ENCODE data around the gene CST8. TPM values are rescaled to one million over a fixed set of nuclear protein-coding genes. Genes with fewer than 3 reads are reported as not detected.

Gene CST8
- total RNA-seq: not detected

DNA sequence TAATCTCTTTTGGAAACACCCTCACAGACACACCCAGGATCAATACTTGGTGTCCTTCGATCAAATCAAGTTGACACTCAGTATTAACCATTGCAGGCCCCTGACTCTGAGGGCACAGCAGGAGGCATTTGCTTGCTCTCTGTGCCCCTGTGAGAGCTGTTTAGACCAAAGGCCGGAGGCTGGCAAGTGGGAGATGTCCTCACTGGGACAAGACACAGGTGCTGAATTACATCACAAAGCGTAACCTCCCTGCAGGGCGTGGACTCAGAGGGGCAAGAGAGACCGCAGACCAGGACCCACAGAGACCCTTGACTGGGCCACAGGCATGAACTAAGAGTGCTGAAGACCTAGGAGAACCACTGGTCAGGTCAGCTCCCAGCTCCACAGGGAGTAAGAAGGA, at the start of gene CST8:
CST8 (plus strand) TSS at position 301 of the 400 bp plus-strand sequence. CDS start 551 bp downstream, outside the sequence.
- DNase-seq (no peak), ATAC-seq (replicated peaks in 1 of 2) (peak in 1 of 2 donors; percentile 46)
- Mint-ChIP-seq H3K36me3 (ENCODE audit: insufficient read depth in 2 of 2) (peaks cover 0 to 4% of the 10 kb centered on the region in 2 donors), H3K9me3 (no peaks in the 10 kb centered on the region), H3K4me3 (no peak within 1 kb of the TSS), H3K27ac (no peak within 1 kb of the TSS), H3K4me1 (ENCODE audit: low read depth) (peaks cover 18% of the 10 kb centered on the region), H3K27me3 (ENCODE audit: low read depth) (peaks cover 22% of the 10 kb centered on the region)

GRCh38 chr20:23441850-23442313, 49.0 kb upstream of the CST8 start:
- Mint-ChIP-seq H3K4me3 (no peak overlapping the region), H3K9me3 (no peaks in the 10 kb centered on the region), H3K27me3 (ENCODE audit: low read depth) (no peaks in the 10 kb centered on the region), H3K36me3 (ENCODE audit: insufficient read depth in 2 of 2) (no peaks in the 10 kb centered on the region), H3K27ac (no peak overlapping the region), H3K4me1 (ENCODE audit: low read depth) (no peaks in the 10 kb centered on the region)
- DNase-seq (peak; percentile 65 to 67), ATAC-seq (replicated peaks in 1 of 2) (peak; percentile 70 to 81)

DNA sequence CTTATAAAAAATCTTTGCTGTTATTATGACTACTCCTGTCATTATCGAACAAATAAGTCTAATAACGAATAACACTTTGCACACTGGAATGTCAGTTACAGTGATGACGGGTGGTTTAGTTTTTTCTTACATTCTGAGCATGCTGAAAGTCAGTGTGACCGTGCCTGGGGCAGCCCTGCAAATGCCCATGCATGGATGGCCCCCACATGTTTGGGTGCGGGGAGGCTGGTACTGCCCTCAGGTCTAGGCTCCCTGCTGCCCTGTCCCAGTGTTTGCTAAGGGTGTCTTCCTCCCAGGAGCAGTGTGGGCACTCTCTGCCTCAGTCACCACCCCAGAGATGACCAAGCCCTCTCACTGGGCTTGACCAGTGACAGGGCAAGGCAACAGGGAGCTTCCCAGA, 48.5 kb upstream of the CST8 start:
- Mint-ChIP-seq H3K27me3 (ENCODE audit: low read depth) (no peaks in the 10 kb centered on the region), H3K27ac (no peak overlapping the region)
- ATAC-seq (replicated peaks in 1 of 2): no peak

GRCh38 chr20:23444859-23445258, 46.1 kb upstream of the CST8 start:
- Mint-ChIP-seq H3K9me3 (no peaks in the 10 kb centered on the region), H3K27ac (no peak overlapping the region), H3K27me3 (ENCODE audit: low read depth) (no peaks in the 10 kb centered on the region), H3K4me1 (ENCODE audit: low read depth) (peaks cover 7% of the 10 kb centered on the region), H3K4me3 (no peak overlapping the region), H3K36me3 (ENCODE audit: insufficient read depth in 2 of 2) (no peaks in the 10 kb centered on the region)
- ATAC-seq (replicated peaks in 1 of 2): no peak
- no peak for DNase-seq

More for the DNA sequence above, 48.5 kb upstream of the CST8 start:
- Mint-ChIP-seq H3K4me3 (no peak overlapping the region), H3K36me3 (ENCODE audit: insufficient read depth in 2 of 2) (no peaks in the 10 kb centered on the region), H3K4me1 (ENCODE audit: low read depth) (no peaks in the 10 kb centered on the region), H3K9me3 (no peaks in the 10 kb centered on the region)
- DNase-seq: no peak

DNA sequence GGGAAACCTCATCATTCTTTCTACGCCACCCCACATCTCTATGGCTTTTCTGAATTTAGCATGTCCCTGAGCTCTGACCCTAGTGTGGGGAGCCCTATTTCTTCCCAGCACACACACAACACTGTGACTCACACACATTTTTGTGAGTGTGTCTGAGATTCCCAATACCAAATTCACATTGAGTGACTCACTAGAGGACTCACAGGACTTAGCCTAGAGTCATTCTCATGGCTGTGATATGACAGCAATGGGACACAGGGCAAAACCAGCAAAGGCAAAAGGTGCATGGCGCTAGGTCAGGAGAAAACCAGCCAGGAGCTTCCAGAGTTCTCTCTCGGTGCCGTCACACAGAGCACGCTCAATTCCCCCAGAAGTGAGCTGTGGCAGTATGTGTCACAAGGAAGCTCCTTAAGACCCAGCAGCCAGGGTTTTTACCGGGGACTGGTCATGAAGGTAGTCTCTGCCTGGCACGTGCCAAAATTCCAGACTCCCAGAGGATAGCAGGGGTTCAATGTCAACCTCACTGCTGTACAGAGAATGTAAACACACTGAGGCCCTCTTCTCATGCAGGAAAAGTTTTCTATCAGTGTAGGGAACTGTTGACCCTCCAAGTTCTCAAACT, 45.2 kb upstream of the CST8 start:
- no peaks in the 10 kb centered on the region for H3K9me3 Mint-ChIP-seq
- H3K4me1 Mint-ChIP-seq (ENCODE audit: low read depth): peaks cover 8% of the 10 kb centered on the region
- no peaks in the 10 kb centered on the region for H3K36me3 Mint-ChIP-seq (ENCODE audit: insufficient read depth in 2 of 2)
- H3K27ac Mint-ChIP-seq: no peak overlapping the region
- no peak for DNase-seq
- ATAC-seq (replicated peaks in 1 of 2): no peak
- peaks cover 2% of the 10 kb centered on the region for H3K27me3 Mint-ChIP-seq (ENCODE audit: low read depth)
- H3K4me3 Mint-ChIP-seq: no peak overlapping the region

GRCh38 chr20:23446505-23446904, 44.4 kb upstream of the CST8 start:
- ATAC-seq (replicated peaks in 1 of 2) (peak in 1 of 2 donors; percentile 49), DNase-seq (peak; percentile 32 to 50)
- Mint-ChIP-seq H3K4me1 (ENCODE audit: low read depth) (peaks cover 13% of the 10 kb centered on the region), H3K27me3 (ENCODE audit: low read depth) (peaks cover 8% of the 10 kb centered on the region), H3K36me3 (ENCODE audit: insufficient read depth in 2 of 2) (no peaks in the 10 kb centered on the region), H3K9me3 (no peaks in the 10 kb centered on the region), H3K4me3 (no peak overlapping the region), H3K27ac (no peak overlapping the region)

GRCh38 chr20:23448167-23448566, 42.8 kb upstream of the CST8 start:
- Mint-ChIP-seq H3K27me3 (ENCODE audit: low read depth) (peaks cover 8% of the 10 kb centered on the region), H3K36me3 (ENCODE audit: insufficient read depth in 2 of 2) (no peaks in the 10 kb centered on the region), H3K4me3 (no peak overlapping the region), H3K9me3 (no peaks in the 10 kb centered on the region), H3K27ac (no peak overlapping the region), H3K4me1 (ENCODE audit: low read depth) (peaks cover 13% of the 10 kb centered on the region)
- no peak for DNase-seq
- ATAC-seq (replicated peaks in 1 of 2): no peak

GRCh38 chr20:23449421-23449820, 41.5 kb upstream of the CST8 start:
- peaks cover 8% of the 10 kb centered on the region for H3K27me3 Mint-ChIP-seq (ENCODE audit: low read depth)
- no peak overlapping the region for H3K4me3 Mint-ChIP-seq
- DNase-seq: peak; percentile 8
- no peak overlapping the region for H3K27ac Mint-ChIP-seq
- no peaks in the 10 kb centered on the region for H3K36me3 Mint-ChIP-seq (ENCODE audit: insufficient read depth in 2 of 2)
- H3K9me3 Mint-ChIP-seq: no peaks in the 10 kb centered on the region
- peak; percentile 39 to 45 for ATAC-seq (replicated peaks in 1 of 2)
- peaks cover 13% of the 10 kb centered on the region for H3K4me1 Mint-ChIP-seq (ENCODE audit: low read depth)

GRCh38 chr20:23450877-23451276, 40.0 kb upstream of the CST8 start:
- no peak for ATAC-seq (replicated peaks in 1 of 2)
- Mint-ChIP-seq H3K27me3 (ENCODE audit: low read depth) (peaks cover 8% of the 10 kb centered on the region), H3K9me3 (no peaks in the 10 kb centered on the region), H3K4me3 (no peak overlapping the region), H3K4me1 (ENCODE audit: low read depth) (peaks cover 15% of the 10 kb centered on the region), H3K36me3 (ENCODE audit: insufficient read depth in 2 of 2) (no peaks in the 10 kb centered on the region), H3K27ac (no peak overlapping the region)
- DNase-seq: no peak

DNA sequence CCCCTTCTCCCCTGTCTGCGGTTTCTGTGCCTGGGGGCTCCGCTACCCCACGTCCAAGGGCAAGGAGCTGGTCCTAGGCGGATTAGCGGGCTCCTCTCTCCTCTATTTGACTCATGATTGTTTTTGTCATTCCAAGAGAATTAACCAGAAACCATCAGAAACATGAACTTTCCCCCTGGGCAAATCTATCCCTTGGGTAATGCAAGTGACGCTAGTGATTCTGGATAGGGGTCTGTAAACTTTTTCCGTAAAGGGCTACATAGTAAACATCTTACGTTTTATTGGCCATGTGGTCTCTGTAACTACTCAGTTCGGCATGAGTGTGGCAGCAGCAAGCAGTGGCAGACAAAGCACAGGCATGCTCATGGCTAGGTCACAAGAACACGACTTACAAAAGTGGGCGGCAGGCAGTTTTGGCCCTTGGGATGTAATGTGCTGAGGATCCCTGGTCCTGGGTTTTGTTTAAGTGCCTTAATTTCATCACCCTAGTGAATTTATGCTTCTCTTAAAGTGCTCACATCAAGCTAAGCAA, 38.9 kb upstream of the CST8 start:
- no peaks in the 10 kb centered on the region for H3K36me3 Mint-ChIP-seq (ENCODE audit: insufficient read depth in 2 of 2)
- ATAC-seq (replicated peaks in 1 of 2) (no peak), DNase-seq (no peak)
- H3K27me3 Mint-ChIP-seq (ENCODE audit: low read depth): peaks cover 8% of the 10 kb centered on the region
- no peak overlapping the region for H3K27ac Mint-ChIP-seq
- H3K9me3 Mint-ChIP-seq: no peaks in the 10 kb centered on the region
- no peak overlapping the region for H3K4me3 Mint-ChIP-seq
- H3K4me1 Mint-ChIP-seq (ENCODE audit: low read depth): peaks cover 24% of the 10 kb centered on the region

- Mint-ChIP-seq H3K9me3 (no peaks in the 10 kb centered on the region), H3K27me3 (ENCODE audit: low read depth) (peaks cover 8% of the 10 kb centered on the region), H3K27ac (no peak within 1 kb of the TSS), H3K36me3 (ENCODE audit: insufficient read depth in 2 of 2) (no peaks in the 10 kb centered on the region), H3K4me3 (no peak within 1 kb of the TSS), H3K4me1 (ENCODE audit: low read depth) (peaks cover 24% of the 10 kb centered on the region)
- DNase-seq: no peak
- ATAC-seq (replicated peaks in 1 of 2): no peak
Observed at GRCh38 chr20:23452776-23453175, 38.1 kb upstream of the CST8 start, which contains the start of gene CST11. Gene CST11, minus strand, starts transcription at chr20:23452876. Its CDS starts 65 bp downstream, at chr20:23452811.

GRCh38 chr20:23453549-23454543, 37.1 kb upstream of the CST8 start:
- Mint-ChIP-seq H3K27me3 (ENCODE audit: low read depth) (peaks cover 8% of the 10 kb centered on the region), H3K4me3 (no peak overlapping the region)
- ATAC-seq (replicated peaks in 1 of 2): no peak

GRCh38 chr20:23454816-23455215, 36.1 kb upstream of the CST8 start:
- Mint-ChIP-seq H3K4me1 (ENCODE audit: low read depth) (peaks cover 18% of the 10 kb centered on the region), H3K27ac (no peak overlapping the region), H3K27me3 (ENCODE audit: low read depth) (peaks cover 8% of the 10 kb centered on the region), H3K9me3 (no peaks in the 10 kb centered on the region), H3K36me3 (ENCODE audit: insufficient read depth in 2 of 2) (no peaks in the 10 kb centered on the region), H3K4me3 (no peak overlapping the region)
- ATAC-seq (replicated peaks in 1 of 2) (no peak), DNase-seq (no peak)

More at GRCh38 chr20:23453549-23454543, 37.1 kb upstream of the CST8 start:
- H3K4me1 Mint-ChIP-seq (ENCODE audit: low read depth): peaks cover 24% of the 10 kb centered on the region
- no peak overlapping the region for H3K27ac Mint-ChIP-seq
- H3K36me3 Mint-ChIP-seq (ENCODE audit: insufficient read depth in 2 of 2): no peaks in the 10 kb centered on the region
- no peaks in the 10 kb centered on the region for H3K9me3 Mint-ChIP-seq
- no peak for DNase-seq

All from activated T-cell treated with anti-CD3 and anti-CD28 coated beads, Interleukin-2, amount 50 U/mL, for 72 hours (primary cell).